ENCODE data around the gene C1QTNF5. TPM values are rescaled to one million over a fixed set of nuclear protein-coding genes. Genes with fewer than 3 reads are reported as not detected.

C1QTNF5 gene
- total RNA-seq, 2 donors from 2014 or later, result 0.62 to 0.66 TPM

DNA sequence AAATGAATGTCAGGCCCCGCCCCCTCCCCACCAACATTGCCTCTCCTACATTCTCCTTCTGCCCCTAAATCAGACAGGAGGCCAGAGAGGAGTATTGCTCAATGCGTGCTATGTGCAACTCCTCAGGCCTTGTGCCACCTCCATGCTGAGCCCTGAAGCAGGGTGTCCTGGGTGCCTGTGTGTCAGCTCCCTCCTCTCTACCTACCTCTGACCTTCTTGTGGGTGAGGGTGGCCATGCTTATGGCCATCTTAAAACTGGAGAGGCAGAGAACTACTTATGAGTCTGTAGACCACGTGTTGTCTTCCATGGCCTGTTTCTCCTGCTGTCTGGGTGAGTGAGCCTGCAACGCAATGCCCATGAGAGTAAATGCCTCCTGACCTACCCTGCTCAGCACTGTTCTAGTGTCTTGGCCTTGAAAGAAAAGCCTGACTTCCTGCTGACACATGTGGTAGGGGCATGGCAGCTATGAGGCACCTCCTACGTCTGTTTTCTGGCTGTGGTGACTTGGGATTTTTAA lies 34.3 kb downstream of the C1QTNF5 start:
- 88% methylated on average over 4 to 5 of the region's 5 CpGs for WGBS, 2 experiments (ENCODE audit: insufficient coverage in 1 of 2, insufficient read length in 1 of 2)
- DNase-seq, result no peak
- peak overlapping the region; percentile 75 for H3K27ac Mint-ChIP-seq

DNA sequence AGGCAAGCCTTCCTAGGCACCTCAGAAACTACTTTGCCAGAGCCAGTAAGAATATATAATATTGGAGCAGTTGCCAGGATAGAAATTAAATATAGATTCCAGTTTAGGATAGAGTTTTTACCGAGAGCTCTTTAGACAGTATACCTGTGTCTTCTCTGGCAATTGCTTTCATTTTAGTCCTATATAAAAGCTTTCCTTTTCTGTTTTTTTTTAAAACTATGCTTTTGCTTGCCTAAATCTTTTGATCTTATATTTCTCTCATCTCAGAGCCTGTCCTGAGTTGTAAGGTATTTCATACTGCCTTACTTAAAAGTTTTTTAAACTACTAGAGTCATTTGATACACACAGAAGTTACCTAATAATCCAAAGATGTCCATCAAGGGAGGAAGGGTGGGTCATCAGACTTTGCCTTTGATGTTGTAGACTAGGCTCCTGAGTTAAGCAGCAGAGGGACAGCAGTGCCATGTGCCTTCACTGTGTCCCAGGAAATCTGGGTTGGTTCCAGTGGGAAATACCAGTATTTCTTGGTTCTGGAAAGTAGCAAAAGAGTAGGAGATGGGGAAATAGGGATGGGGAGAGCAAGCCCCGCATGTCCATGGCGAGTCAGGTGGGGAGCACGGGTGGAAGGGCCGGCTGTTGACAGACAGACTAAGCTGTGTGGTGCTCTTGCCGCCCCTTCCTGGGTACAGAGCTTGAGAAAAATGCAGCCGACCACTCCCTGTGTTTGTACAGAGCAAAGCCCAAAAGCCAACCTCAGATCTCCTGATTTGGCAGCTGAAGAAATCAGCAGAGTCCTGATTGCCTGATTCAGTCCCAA lies 34.9 kb downstream of the C1QTNF5 start:
- no peaks in the 10 kb centered on the region for H3K4me1 ChIP-seq (ENCODE audit: control insufficient read depth, insufficient read depth, low read length)
- H3K4me1 Mint-ChIP-seq, result peaks cover 9% of the 10 kb centered on the region

More for the DNA sequence above, 34.3 kb downstream of the C1QTNF5 start:
- Histone ChIP-seq H3K36me3 (ENCODE audit: control insufficient read depth, insufficient read depth, low read length) (peaks cover 43% of the 10 kb centered on the region), H3K4me3 (ENCODE audit: low read length) (no peak overlapping the region), H3K4me1 (ENCODE audit: control insufficient read depth, insufficient read depth, low read length) (no peaks in the 10 kb centered on the region), H3K9ac (ENCODE audit: extremely low read depth, low read length, poor library complexity, severe bottlenecking) (peak overlapping the region; percentile 3), H3K27me3 (ENCODE audit: control insufficient read depth, insufficient read depth, low read length, poor library complexity, severe bottlenecking) (no peaks in the 10 kb centered on the region), H3K27ac (ENCODE audit: low read depth, low read length) (peak overlapping the region; percentile 64), H3K9me3 (ENCODE audit: control insufficient read depth, low read length) (no peaks in the 10 kb centered on the region)
- H3K27me3 Mint-ChIP-seq (ENCODE audit: insufficient read depth), result no peaks in the 10 kb centered on the region
- H3K4me3 Mint-ChIP-seq, result no peak overlapping the region
- peaks cover 9% of the 10 kb centered on the region for H3K4me1 Mint-ChIP-seq
- no peaks in the 10 kb centered on the region for H3K9me3 Mint-ChIP-seq
- H3K36me3 Mint-ChIP-seq (ENCODE audit: low read depth), result peaks cover 47% of the 10 kb centered on the region
- TF ChIP-seq, protein P1, sequence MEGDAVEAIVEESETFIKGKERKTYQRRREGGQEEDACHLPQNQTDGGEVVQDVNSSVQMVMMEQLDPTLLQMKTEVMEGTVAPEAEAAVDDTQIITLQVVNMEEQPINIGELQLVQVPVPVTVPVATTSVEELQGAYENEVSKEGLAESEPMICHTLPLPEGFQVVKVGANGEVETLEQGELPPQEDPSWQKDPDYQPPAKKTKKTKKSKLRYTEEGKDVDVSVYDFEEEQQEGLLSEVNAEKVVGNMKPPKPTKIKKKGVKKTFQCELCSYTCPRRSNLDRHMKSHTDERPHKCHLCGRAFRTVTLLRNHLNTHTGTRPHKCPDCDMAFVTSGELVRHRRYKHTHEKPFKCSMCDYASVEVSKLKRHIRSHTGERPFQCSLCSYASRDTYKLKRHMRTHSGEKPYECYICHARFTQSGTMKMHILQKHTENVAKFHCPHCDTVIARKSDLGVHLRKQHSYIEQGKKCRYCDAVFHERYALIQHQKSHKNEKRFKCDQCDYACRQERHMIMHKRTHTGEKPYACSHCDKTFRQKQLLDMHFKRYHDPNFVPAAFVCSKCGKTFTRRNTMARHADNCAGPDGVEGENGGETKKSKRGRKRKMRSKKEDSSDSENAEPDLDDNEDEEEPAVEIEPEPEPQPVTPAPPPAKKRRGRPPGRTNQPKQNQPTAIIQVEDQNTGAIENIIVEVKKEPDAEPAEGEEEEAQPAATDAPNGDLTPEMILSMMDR (conservative IDR thresholded peaks at IDR 0.05), result no peak

DNA sequence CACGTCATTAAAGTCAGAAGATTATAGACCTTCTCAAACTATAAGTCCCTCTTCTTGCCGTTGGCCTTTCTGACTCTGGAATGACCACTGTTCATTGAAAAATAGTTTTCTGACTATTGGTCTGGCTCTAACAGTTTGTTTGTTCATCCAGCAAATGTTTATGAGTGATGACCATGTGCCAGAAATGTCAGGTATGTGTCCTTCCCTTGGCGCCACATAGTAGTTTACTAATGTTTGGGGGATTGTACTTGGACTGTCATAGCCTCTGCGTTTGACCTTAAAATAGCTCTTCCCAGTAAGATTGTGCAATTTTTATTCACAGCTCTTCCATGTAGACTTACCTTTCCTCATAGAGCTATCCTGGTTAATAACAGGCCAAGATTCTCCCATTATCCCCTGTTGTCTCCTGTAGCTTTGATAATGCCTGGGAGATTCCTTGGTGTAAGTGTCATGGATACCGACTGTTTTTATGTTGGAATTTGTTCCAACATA lies 37.4 kb downstream of the C1QTNF5 start:
- H3K36me3 Mint-ChIP-seq (ENCODE audit: low read depth), result peaks cover 59% of the 10 kb centered on the region
- peaks cover 5% of the 10 kb centered on the region for H3K4me1 Mint-ChIP-seq
- H3K27ac Mint-ChIP-seq, result no peak overlapping the region

More for the DNA sequence above, 34.9 kb downstream of the C1QTNF5 start:
- peaks cover 49% of the 10 kb centered on the region for H3K36me3 ChIP-seq (ENCODE audit: control insufficient read depth, insufficient read depth, low read length)
- Mint-ChIP-seq H3K9me3 (no peaks in the 10 kb centered on the region), H3K27ac (no peak overlapping the region), H3K4me3 (no peak overlapping the region), H3K27me3 (ENCODE audit: insufficient read depth) (no peaks in the 10 kb centered on the region), H3K36me3 (ENCODE audit: low read depth) (peaks cover 47% of the 10 kb centered on the region)
- TF ChIP-seq, protein P1 (conservative IDR thresholded peaks at IDR 0.05), result no peak
- DNase-seq, result no peak
- peak overlapping the region; percentile 64 for H3K27ac ChIP-seq (ENCODE audit: low read depth, low read length)
- no peak overlapping the region for H3K9ac ChIP-seq (ENCODE audit: extremely low read depth, low read length, poor library complexity, severe bottlenecking)
- no peaks in the 10 kb centered on the region for H3K27me3 ChIP-seq (ENCODE audit: control insufficient read depth, insufficient read depth, low read length, poor library complexity, severe bottlenecking)
- WGBS, 2 experiments (ENCODE audit: insufficient coverage in 1 of 2, insufficient read length in 1 of 2), result 88 to 95% methylated on average over 7 of the region's 7 CpGs
- H3K9me3 ChIP-seq (ENCODE audit: control insufficient read depth, low read length), result no peaks in the 10 kb centered on the region
- H3K4me3 ChIP-seq (ENCODE audit: low read length), result no peak overlapping the region

More for the DNA sequence above, 37.4 kb downstream of the C1QTNF5 start:
- no peak overlapping the region for H3K27ac ChIP-seq (ENCODE audit: low read depth, low read length)
- no peak overlapping the region for H3K9ac ChIP-seq (ENCODE audit: extremely low read depth, low read length, poor library complexity, severe bottlenecking)
- no peaks in the 10 kb centered on the region for H3K9me3 Mint-ChIP-seq
- 94 to 100% methylated on average over 2 to 5 of the region's 5 CpGs for WGBS, 2 experiments (ENCODE audit: insufficient coverage in 1 of 2, insufficient read length in 1 of 2)
- no peak overlapping the region for H3K4me3 ChIP-seq (ENCODE audit: low read length)
- H3K27me3 ChIP-seq (ENCODE audit: control insufficient read depth, insufficient read depth, low read length, poor library complexity, severe bottlenecking), result no peaks in the 10 kb centered on the region
- no peak overlapping the region for H3K4me3 Mint-ChIP-seq
- no peaks in the 10 kb centered on the region for H3K9me3 ChIP-seq (ENCODE audit: control insufficient read depth, low read length)
- no peaks in the 10 kb centered on the region for H3K27me3 Mint-ChIP-seq (ENCODE audit: insufficient read depth)
- no peak for DNase-seq
- peaks cover 62% of the 10 kb centered on the region for H3K36me3 ChIP-seq (ENCODE audit: control insufficient read depth, insufficient read depth, low read length)
- no peaks in the 10 kb centered on the region for H3K4me1 ChIP-seq (ENCODE audit: control insufficient read depth, insufficient read depth, low read length)
- TF ChIP-seq, protein P1 (conservative IDR thresholded peaks at IDR 0.05), result no peak

Data from endodermal cell (in vitro differentiated cells).